Mononuclear cell (primary cell): ENCODE measurements around the gene ERG28. TPM values are rescaled to one million over a fixed set of nuclear protein-coding genes. Genes with fewer than 3 reads are reported as not detected.
A peak's percentile ranks its signal among the peaks of the same experiment; 100 is the strongest.
"Not testable (repeated sequence)": the region's sequence is repeated elsewhere in the genome, so short reads cannot be mapped to it uniquely, and the experiment has no call there.

Experiments
- H3K27me3 ChIP-seq: 2 replicates; pipeline ENCODE4 v1.6.0; 2011; ENCODE audit warnings: low read length, control low read depth; ENCODE audit not compliant: insufficient read depth
- H3K4me1 ChIP-seq: 2 replicates; pipeline ENCODE4 v1.5.1; 2011; ENCODE audit warnings: mild to moderate bottlenecking, low read length, control low read depth; ENCODE audit not compliant: insufficient read depth
- H3K4me3 ChIP-seq: 2 replicates; pipeline ENCODE4 v1.5.1; 2011; ENCODE audit warnings: mild to moderate bottlenecking, low read length, moderate library complexity
- H3K9me3 ChIP-seq: 2 replicates; pipeline ENCODE4 v1.5.1; 2011; ENCODE audit warnings: low read depth, mild to moderate bottlenecking, control low read depth, low read length
- total RNA-seq: library from RNA; depleted of rRNA; stranded (reverse); fragments of >200 nt; gene quantifications from one replicate; pipeline ENCODE4 v1.2.3, GENCODE V29; 2012

The ERG28 gene, protein sequence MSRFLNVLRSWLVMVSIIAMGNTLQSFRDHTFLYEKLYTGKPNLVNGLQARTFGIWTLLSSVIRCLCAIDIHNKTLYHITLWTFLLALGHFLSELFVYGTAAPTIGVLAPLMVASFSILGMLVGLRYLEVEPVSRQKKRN
- 3.8 TPM for total RNA-seq

DNA sequence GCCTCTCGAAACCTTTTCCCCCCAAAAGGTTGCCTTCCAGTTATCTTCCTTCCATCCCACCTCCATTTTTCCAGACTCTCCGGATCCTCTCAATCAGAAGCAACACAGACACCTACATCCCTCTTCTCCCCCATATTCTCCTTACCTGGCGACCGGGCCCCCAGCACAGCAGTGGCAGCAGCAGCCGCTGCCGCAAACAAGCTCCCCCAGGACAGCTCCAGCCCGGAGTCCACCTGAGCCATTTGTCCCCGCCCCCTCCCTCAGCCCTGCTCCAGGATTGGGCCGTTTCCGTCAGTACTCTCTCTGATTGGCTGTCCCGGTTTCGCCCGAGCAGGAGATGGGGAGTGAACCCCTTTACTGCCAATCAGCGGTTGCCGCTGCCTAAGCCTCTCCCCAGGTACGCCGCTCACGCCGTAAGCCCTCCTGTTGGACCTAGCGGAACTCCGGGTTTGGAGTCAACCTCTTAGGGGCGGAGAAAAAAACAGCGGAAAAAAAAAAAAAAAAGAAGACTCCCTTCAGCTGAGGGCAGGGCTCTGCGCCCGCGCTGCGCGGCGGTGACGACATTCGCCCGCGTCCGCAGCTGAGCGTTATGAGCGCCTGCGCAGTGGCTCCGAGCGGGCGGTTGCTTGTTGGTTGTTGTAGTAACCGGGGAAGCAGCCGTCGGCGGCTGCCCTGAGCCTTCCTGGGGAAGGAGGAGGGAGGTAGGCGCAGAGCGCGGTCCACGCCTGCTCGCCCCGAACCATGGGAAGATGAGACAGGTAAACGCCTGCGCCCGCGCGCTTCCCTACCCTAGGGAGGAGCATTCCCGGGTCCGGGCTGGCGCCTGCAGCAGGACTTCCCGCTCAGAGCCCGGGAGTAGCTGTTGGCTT lies at the start of gene ERG28, which contains the start of gene TTLL5:
Gene ERG28 (minus strand): TSS at position 247 of the 869 bp plus-strand sequence. CDS start 3,374 bp downstream, outside the sequence.
Gene TTLL5 (plus strand): TSS at position 617 of the 869 bp plus-strand sequence. CDS start 1,904 bp downstream, outside the sequence.
- no peaks in the 10 kb centered on the region for H3K27me3 ChIP-seq
- H3K4me1 ChIP-seq, result peaks cover 18% of the 10 kb centered on the region
- H3K9me3 ChIP-seq, result no peaks in the 10 kb centered on the region
- H3K4me3 ChIP-seq, result peak within 1 kb of the TSS; percentile 94

DNA sequence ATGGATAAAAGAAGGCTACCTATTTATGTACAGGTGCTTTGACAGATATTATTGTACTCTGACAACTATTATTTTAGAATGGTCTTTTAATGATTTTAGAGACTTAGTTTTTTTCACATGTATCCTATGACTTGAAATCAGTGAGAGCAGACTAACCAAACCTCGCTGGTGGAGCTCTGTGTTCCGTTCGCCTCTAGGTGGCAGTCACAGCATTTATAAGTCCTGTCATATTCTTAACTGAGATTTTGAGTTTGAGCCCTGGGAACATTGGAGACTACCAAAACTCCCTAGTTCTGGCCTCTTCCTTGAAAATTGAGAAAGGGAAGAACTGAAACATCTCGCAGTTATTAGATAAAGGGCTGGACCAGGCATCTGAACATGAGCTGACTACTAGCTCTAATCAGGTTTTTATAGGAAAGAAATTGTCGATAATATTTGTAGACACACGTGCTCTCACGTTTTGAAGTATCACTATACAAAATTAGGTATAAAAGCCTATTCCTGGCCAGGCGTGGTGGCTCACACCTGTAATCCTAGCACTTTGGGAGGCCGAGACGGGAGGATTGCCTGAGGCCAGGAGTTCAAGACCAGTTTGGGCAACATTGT lies 48.6 kb upstream of the ERG28 start:
- Histone ChIP-seq H3K27me3 (no peaks in the 10 kb centered on the region), H3K4me3 (no peak overlapping the region), H3K4me1 (no peaks in the 10 kb centered on the region), H3K9me3 (no peaks in the 10 kb centered on the region)

DNA sequence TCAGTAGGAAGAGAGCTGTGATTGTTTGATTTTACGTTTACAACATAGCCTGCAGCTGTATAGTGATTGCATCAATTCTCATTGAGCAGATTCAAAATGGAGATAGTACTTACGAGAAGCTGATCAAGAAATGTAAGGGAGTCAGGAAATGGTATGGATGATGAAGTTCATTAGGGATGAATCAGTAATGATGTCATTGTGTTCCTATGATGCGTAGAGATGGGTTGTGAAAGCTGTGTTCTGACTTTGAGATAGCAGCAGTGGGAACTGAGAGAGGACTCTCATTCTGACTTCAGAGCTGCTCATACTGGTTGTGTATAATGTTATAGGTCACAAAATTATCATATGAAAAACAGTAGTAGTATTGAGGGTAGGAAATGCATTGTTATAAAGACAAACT lies 44.3 kb upstream of the ERG28 start:
- no peaks in the 10 kb centered on the region for H3K4me1 ChIP-seq
- no peaks in the 10 kb centered on the region for H3K9me3 ChIP-seq
- H3K4me3 ChIP-seq, result no peak overlapping the region
- no peaks in the 10 kb centered on the region for H3K27me3 ChIP-seq

DNA sequence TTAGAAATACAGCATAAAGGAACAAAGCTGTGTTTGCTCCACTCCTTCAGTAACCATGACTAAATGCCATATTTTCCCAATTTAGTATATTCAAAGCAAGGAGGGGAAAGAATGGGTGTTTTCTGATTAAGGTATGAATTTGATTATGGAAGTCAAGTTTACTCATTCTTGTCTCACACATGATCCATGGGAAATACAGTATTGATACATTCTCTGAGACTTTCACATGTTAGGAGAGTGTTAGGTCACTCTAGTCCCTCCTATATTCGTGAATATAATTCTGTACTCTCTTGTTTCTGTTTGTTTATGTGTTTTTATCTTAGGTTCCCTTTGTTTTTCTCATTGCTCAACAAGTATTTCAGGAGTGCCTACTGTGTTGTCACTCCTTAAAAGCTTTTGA lies 42.8 kb upstream of the ERG28 start:
- no peaks in the 10 kb centered on the region for H3K9me3 ChIP-seq
- H3K4me3 ChIP-seq, result no peak overlapping the region
- no peaks in the 10 kb centered on the region for H3K27me3 ChIP-seq
- no peaks in the 10 kb centered on the region for H3K4me1 ChIP-seq

DNA sequence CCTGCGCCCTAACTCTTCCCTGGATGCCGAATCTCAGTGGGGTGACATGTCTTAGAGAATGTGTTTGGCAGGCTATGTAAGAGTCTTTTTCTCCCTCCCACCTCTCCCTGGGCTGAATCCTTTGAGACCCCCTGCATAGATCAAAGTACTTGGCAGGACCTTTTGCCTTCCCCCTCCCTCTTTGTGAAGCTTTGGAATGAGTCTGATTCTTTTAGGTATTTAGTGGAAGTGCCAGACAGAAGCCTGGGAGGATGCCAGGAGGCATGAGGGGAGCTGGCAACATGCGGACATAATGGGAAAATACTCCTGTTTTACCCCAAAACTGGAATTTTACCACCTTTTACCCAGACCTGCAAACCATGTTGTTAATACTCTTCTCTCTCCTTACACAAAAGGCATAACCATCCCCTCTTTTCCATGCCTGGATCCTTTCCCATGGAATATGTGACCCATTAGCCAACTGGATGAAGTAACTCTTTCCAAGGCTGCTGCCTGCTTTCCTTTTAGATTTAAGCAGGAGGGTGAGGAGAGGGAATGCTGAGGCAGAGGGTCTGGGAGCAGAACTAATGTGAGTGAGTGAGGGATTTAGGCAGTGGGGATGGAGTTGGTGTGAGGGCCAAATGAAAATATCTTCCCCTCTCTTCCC lies 42.1 kb upstream of the ERG28 start:
- Histone ChIP-seq H3K4me1 (no peaks in the 10 kb centered on the region), H3K27me3 (no peaks in the 10 kb centered on the region), H3K9me3 (no peaks in the 10 kb centered on the region), H3K4me3 (no peak overlapping the region)

DNA sequence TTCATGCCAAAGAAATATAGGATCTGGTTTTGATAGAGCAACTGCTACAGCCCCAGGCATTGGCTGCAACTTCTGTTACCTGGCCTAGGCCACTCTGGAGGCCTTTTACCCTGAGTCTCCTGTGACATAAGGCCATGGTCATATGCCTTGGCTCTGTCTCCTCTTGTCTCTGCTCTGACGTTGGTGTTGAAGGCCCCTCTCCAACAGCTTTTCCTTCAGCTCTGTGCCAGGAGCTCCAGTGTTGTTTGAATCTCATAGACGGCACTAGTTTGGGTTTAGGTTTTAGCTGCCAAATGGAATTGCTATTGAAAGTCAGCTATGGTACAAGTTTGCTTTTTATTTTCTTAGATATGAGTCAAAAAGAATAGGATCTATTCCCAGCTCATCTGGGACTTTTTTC lies 41.4 kb upstream of the ERG28 start:
- H3K9me3 ChIP-seq, result no peaks in the 10 kb centered on the region
- H3K4me1 ChIP-seq, result no peaks in the 10 kb centered on the region
- no peak overlapping the region for H3K4me3 ChIP-seq
- no peaks in the 10 kb centered on the region for H3K27me3 ChIP-seq

DNA sequence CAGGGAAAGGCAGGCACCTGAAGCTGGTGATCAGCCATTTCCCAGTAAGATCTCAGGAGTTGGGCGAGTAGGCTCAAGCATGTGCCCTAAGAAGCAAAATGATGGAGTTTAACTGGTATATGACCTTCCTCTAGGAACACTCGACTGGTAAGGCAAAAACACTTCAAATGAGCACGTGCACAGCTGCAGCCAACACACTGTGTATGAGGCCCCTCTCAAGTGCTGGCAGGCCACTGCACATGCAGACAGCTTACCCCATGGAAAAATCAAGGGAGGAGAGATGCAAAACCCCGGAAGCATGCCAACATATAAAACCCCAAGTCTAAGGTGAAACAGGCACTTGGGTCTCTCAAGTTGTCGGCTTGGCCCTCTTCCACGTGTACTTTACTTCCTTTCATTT lies 39.6 kb upstream of the ERG28 start:
- Histone ChIP-seq H3K27me3 (no peaks in the 10 kb centered on the region), H3K4me1 (no peaks in the 10 kb centered on the region), H3K4me3 (no peak overlapping the region), H3K9me3 (no peaks in the 10 kb centered on the region)

DNA sequence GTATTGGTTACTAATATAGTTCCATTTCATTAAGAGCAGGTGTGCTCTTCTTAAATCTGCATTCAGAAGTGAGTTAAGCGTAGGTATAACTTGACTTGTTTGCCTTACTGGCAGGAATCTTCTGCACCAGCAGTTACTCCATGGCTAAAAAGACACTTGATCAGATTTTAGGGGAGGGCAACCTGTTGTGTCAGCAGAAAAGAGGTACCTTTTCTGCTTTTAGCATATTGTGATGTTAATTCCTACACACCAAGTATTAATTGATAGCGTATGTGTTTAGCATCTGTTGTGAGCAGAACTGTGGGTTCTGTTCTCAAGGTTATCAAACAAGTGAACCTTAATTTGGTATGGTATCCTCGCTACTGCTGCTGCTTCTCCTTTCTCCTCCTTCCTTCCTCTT lies 38.7 kb upstream of the ERG28 start:
- no peak overlapping the region for H3K4me3 ChIP-seq
- H3K4me1 ChIP-seq, result no peaks in the 10 kb centered on the region
- H3K9me3 ChIP-seq, result no peaks in the 10 kb centered on the region
- H3K27me3 ChIP-seq, result no peaks in the 10 kb centered on the region

DNA sequence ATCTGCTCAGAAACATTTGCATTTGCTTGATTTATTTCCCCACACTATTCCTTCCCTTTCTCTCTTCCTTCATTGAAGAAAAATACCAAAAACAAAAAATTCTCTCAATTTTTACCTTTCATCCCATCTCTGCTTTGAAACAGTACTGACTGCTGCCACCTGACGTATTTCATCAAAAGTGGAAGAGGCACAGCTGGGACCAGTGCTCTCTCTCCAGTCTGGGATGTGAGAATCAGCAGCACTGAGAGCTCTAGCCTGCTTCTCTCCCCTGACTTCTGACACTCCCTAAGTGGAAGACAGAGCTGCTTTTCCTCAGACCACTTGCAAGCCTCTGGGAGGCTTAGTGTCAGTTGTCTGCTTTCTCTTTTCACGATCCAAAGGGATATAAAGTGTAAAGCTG lies 37.2 kb upstream of the ERG28 start:
- H3K27me3 ChIP-seq, result no peaks in the 10 kb centered on the region
- no peak overlapping the region for H3K4me3 ChIP-seq
- H3K4me1 ChIP-seq, result no peaks in the 10 kb centered on the region
- H3K9me3 ChIP-seq, result no peaks in the 10 kb centered on the region

DNA sequence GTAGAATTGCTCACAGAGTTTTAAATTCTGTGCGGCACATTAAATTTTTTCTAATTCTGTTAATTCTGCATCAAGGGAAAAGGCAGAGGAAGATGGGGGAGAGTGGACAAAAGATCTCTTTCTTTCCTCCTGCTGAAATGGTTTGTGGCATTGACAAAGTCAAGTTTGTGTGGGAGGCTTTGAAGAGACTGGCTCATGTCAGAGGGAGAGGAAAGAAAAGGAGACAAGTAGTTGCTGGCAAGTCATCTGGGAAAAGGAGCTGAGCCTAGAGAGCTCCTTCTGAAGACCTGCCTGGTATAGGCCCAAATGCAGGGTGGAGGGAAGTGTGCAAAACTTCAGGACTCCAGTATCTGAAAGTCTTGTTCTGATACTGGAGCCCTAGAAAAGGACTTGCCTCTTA lies 36.7 kb upstream of the ERG28 start:
- Histone ChIP-seq H3K4me1 (no peaks in the 10 kb centered on the region), H3K4me3 (no peak overlapping the region), H3K27me3 (no peaks in the 10 kb centered on the region), H3K9me3 (no peaks in the 10 kb centered on the region)

DNA sequence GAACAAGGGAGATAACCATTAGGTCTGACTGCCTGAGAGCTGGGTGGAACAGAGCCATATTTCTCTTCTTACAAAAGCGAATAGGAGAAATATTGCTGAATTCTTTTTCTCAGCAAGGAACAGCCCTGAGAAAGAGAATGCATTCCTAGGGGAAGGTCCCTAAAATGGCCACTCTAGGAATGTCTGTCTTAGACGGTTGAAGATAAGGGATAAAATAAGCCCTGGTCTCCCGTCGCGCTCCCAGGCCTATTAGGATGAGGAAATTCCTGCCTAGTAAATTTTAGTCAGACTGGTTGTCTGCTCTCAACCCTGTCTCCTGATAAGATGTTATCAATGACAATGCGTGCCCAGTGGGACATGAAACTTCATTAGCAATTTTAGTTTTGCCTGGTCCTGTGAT lies 34.3 kb upstream of the ERG28 start:
- H3K4me3 ChIP-seq, H3K4me1 ChIP-seq, H3K9me3 ChIP-seq, H3K27me3 ChIP-seq: not testable (repeated sequence)

DNA sequence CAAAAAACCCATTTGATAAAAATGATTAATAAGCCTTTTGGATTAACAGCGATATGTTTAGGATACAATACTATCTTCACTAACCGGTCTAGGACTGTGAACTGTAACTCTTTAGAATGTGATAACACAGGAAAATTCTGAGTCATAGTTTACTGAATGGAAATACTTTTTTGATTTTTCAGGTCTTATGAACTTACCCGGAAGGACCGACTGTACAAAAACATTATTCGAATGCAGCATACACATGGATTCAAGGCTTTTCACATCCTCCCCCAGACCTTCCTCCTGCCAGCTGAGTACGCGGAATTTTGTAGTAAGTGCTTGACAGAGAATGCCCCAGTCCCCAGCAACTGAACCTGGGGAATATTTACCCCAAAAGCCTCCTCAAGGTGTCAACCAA lies 29.3 kb upstream of the ERG28 start:
- H3K4me3 ChIP-seq, result no peak overlapping the region
- H3K4me1 ChIP-seq, result no peaks in the 10 kb centered on the region
- H3K27me3 ChIP-seq, result no peaks in the 10 kb centered on the region
- no peaks in the 10 kb centered on the region for H3K9me3 ChIP-seq

DNA sequence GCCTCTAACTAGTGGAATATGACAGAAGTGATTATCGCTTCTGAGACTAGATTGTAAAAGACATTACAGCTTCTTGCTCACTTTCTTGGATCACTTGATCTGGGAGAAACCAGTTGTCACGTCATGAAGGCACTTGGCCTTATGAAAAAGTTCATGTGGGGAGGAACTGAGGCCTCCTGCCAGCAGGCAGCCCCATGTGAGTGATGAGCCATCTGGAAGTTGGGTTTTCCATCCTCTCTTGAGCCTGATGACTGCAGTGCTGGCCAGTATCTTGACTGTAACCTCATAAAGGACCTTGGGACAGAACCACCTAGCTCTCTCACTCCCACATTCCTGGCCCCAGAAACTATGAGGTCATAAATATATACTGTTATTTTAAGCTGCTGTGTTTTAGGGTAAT lies 28.3 kb upstream of the ERG28 start:
- Histone ChIP-seq H3K27me3 (no peaks in the 10 kb centered on the region), H3K4me3 (no peak overlapping the region), H3K4me1 (no peaks in the 10 kb centered on the region), H3K9me3 (no peaks in the 10 kb centered on the region)

DNA sequence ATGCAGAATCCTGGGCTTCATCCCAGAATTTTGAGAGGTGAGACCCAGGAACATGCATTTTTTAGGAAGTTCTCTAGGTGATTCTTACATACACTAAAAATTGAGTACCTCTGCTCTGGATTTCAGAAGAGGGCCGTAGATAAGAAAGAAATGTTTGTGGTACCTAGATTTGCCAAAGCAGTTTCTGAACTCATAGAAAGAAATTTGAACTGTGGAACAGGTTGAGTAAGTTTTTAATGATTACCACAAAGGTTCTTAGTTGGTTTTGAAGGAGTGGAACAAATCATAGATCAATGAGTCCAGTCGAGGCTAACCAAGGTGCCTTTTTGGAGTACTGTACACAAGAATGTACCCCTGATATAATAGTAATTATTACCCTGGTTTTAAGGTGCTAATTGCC lies 25.2 kb upstream of the ERG28 start:
- no peaks in the 10 kb centered on the region for H3K4me1 ChIP-seq
- H3K27me3 ChIP-seq, result no peaks in the 10 kb centered on the region
- H3K9me3 ChIP-seq, result no peaks in the 10 kb centered on the region
- no peak overlapping the region for H3K4me3 ChIP-seq

DNA sequence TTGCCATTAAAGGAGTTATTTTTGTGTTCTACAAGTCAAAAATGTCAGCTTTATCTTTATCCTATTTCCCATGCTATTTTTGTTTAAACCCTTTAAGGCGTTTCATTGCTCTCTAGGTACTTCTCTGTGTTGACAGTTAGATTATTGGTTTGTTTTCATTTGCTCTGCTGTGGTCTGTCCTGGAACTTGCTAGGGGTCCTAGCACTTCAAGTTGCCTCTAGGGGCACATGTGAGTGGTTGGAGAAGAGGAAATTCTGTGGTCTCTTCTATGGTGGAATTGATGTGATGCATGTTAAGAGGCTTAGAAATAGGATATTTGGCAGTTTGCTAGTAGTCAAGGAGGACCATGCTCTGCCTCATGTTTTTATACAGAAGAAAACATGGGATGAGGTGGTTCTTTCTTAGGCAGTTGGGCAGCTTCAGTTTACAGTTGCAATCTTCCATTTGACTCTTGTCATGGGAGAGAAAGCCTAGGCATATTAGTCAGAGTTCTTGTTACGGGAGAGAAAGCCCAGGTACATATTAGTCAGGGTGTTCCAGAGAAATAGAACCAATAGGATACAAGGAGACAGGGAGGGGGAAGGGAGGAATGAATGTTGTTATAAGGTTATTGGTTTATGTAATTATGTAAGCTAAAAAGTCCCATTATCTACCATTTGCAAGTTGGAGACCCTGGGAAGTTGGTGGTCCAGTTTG lies 14.7 kb upstream of the ERG28 start:
- no peaks in the 10 kb centered on the region for H3K9me3 ChIP-seq
- H3K27me3 ChIP-seq, result no peaks in the 10 kb centered on the region

More for the DNA sequence above, 14.7 kb upstream of the ERG28 start:
- Histone ChIP-seq H3K4me3 (no peak overlapping the region), H3K4me1 (no peaks in the 10 kb centered on the region)
